ENCODE data around the gene ING1. TPM values are rescaled to one million over a fixed set of nuclear protein-coding genes. Genes with fewer than 3 reads are reported as not detected.
"Not testable (repeated sequence)": the region's sequence is repeated elsewhere in the genome, so short reads cannot be mapped to it uniquely, and the experiment has no call there.

Gene ING1
- total RNA-seq, 1 donor from 2014 or later: 13.4 TPM

DNA sequence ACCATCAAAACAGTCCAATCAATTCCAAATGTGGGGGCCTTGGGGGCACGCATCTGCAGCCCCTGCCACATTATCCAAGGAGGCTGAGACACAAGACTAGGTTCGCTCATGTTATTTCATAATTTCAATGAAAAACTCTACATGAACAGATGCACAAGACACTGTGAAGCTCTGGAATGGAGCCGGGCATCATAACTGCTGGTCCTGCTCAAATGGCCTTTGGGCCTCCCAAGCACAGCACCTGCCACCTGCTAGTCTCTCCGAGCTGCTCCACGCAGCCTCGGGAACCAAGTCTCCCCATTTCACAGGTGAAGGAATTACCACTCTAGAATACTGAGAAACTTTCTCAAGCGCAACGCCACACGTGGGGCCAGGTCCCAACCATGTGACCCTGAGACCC is 24.5 kb upstream of the ING1 start:
- Histone ChIP-seq H3K36me3 (ENCODE audit: control insufficient read depth, insufficient read depth, low read length) (peaks cover 11% of the 10 kb centered on the region), H3K27me3 (ENCODE audit: control insufficient read depth, insufficient read depth, low read length) (no peaks in the 10 kb centered on the region), H3K4me3 (ENCODE audit: low read depth, low read length) (no peak overlapping the region)
- DNase-seq (ENCODE audit: low read depth) (no peak), FAIRE-seq (no peak)
- TF ChIP-seq, protein P1, sequence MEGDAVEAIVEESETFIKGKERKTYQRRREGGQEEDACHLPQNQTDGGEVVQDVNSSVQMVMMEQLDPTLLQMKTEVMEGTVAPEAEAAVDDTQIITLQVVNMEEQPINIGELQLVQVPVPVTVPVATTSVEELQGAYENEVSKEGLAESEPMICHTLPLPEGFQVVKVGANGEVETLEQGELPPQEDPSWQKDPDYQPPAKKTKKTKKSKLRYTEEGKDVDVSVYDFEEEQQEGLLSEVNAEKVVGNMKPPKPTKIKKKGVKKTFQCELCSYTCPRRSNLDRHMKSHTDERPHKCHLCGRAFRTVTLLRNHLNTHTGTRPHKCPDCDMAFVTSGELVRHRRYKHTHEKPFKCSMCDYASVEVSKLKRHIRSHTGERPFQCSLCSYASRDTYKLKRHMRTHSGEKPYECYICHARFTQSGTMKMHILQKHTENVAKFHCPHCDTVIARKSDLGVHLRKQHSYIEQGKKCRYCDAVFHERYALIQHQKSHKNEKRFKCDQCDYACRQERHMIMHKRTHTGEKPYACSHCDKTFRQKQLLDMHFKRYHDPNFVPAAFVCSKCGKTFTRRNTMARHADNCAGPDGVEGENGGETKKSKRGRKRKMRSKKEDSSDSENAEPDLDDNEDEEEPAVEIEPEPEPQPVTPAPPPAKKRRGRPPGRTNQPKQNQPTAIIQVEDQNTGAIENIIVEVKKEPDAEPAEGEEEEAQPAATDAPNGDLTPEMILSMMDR (IDR thresholded peaks at IDR 0.05; ENCODE audit: insufficient read depth, low read length, severe bottlenecking): no peak

DNA sequence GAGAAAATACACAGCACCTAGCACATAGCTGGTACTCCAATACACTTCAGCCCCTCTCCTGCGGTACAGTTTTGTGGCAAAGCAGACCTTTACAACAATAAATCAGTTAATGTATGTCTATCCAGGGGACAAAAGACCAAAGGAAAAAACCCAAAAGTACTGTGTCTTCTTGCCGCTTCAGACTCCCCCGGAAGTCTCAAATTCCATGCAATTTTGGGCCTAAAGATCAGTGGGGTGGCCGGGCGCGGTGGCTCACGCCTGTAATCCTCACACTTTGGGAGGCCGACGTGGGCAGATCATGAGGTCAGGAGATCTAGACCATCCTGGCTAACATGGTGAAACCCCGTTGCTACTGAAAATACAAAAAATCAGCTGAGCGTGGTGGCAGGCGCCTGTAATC is 23.8 kb upstream of the ING1 start:
- no peak overlapping the region for H3K4me3 ChIP-seq (ENCODE audit: low read depth, low read length)
- TF ChIP-seq, protein P1 (IDR thresholded peaks at IDR 0.05; ENCODE audit: insufficient read depth, low read length, severe bottlenecking): no peak
- no peak for DNase-seq (ENCODE audit: low read depth)
- peaks cover 11% of the 10 kb centered on the region for H3K36me3 ChIP-seq (ENCODE audit: control insufficient read depth, insufficient read depth, low read length)
- no peaks in the 10 kb centered on the region for H3K27me3 ChIP-seq (ENCODE audit: control insufficient read depth, insufficient read depth, low read length)
- FAIRE-seq: no peak

DNA sequence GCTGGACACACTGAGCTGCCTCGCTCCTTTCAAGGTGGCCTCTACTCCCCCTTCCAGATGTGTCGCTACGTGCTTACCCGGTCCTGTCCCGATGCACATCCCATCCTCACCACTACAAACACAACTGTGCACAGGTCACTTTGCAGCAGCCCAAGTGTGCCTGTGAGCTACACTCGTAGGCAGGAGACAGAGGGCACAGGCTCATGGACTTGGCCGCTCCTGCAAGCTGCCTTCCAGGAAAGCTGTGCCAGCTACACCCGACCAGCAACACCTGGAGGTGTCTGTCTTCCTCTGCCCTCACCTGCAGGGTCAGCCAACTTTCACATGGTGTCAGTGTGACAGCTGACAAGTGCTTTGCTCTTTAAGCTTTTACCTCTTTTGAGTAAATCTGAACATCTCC is 23.0 kb upstream of the ING1 start:
- FAIRE-seq (peak; percentile 50), DNase-seq (ENCODE audit: low read depth) (no peak)
- Histone ChIP-seq H3K27me3 (ENCODE audit: control insufficient read depth, insufficient read depth, low read length) (no peaks in the 10 kb centered on the region), H3K36me3 (ENCODE audit: control insufficient read depth, insufficient read depth, low read length) (peaks cover 11% of the 10 kb centered on the region), H3K4me3 (ENCODE audit: low read depth, low read length) (no peak overlapping the region)
- TF ChIP-seq, protein P1 (IDR thresholded peaks at IDR 0.05; ENCODE audit: insufficient read depth, low read length, severe bottlenecking): no peak

DNA sequence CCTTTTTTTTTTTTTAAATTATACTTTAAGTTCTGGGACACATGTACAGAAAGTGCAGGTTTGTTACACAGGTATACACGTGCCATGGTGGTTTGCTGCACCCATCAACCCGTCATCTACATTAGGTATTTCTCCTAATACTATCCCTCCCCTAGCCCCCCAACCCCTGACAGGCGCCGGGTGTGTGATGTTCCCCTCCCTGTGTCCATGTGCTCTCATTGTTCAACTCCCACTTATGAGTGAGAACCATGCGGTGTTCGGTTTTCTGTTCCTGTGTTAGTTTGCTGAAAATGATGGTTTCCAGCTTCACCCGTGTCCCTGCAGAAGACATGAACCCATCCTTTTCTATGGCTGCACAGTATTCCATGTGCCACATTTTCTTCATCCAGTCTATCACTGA is 17.7 kb upstream of the ING1 start:
- not testable (repeated sequence) for FAIRE-seq

DNA sequence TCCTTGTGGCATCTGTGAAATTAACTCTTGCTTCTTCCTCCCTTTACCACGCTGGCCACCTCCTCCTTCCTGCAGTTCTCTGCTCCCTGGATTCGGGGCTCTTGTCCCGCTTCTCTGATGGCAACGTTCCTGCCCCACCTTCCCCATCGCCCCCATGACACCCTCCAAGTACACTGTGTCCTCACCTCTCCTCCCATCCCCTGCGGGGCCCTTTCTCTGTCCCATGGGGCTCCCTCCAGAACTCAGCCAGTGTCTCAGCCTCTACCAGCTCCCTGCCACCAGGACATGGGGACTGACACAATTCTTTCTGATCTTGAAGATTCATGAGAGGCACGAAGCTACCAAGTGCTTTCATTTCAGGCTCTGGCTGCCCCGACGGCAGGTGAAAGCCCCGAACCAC is 16.7 kb upstream of the ING1 start:
- FAIRE-seq (no peak), DNase-seq (ENCODE audit: low read depth) (no peak)
- H3K4me3 ChIP-seq (ENCODE audit: low read depth, low read length): no peak overlapping the region
- peaks cover 22% of the 10 kb centered on the region for H3K36me3 ChIP-seq (ENCODE audit: control insufficient read depth, insufficient read depth, low read length)
- TF ChIP-seq, protein P1 (IDR thresholded peaks at IDR 0.05; ENCODE audit: insufficient read depth, low read length, severe bottlenecking): no peak
- H3K27me3 ChIP-seq (ENCODE audit: control insufficient read depth, insufficient read depth, low read length): no peaks in the 10 kb centered on the region

More for the DNA sequence above, 17.7 kb upstream of the ING1 start:
- not testable (repeated sequence) for H3K4me3 ChIP-seq (ENCODE audit: low read depth, low read length); H3K27me3 ChIP-seq (ENCODE audit: control insufficient read depth, insufficient read depth, low read length); DNase-seq (ENCODE audit: low read depth)
- H3K36me3 ChIP-seq (ENCODE audit: control insufficient read depth, insufficient read depth, low read length): peaks cover 18% of the 10 kb centered on the region

DNA sequence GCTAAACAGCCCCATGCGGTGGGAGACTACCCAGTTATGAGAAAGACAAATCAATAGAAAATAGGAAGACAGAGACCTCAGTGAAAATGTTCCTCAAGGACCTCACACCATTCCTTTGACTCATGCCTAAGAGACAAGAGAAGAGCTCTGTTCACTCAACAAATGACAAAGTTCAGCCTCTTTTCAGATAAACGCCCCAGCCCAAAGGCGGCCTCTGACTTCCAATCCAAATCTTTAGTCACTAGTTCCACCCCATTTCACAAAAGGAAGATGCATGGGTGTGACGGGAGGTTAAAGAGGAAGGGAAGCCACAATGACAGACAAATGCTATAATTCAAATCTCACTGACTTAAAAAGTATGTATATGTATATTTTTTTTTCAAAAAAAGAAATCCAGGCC is 15.7 kb upstream of the ING1 start:
- no peak for DNase-seq (ENCODE audit: low read depth)

More for the DNA sequence above, 15.7 kb upstream of the ING1 start:
- Histone ChIP-seq H3K36me3 (ENCODE audit: control insufficient read depth, insufficient read depth, low read length) (peaks cover 26% of the 10 kb centered on the region), H3K27me3 (ENCODE audit: control insufficient read depth, insufficient read depth, low read length) (no peaks in the 10 kb centered on the region), H3K4me3 (ENCODE audit: low read depth, low read length) (no peak overlapping the region)
- TF ChIP-seq, protein P1 (IDR thresholded peaks at IDR 0.05; ENCODE audit: insufficient read depth, low read length, severe bottlenecking): no peak
- no peak for FAIRE-seq

Measured in bronchial epithelial cell (primary cell).